Fibroblast of skin of abdomen (primary cell): Measurements from ENCODE around the gene ANKRD39.

Source experiments
- DNase-seq: peaks from one replicate; pipeline ENCODE4 v3.0.0-alpha.2; 2013

Gene ANKRD39

GRCh38 chr2:96853321-96853720 is 4.5 kb downstream of the ANKRD39 start:
- DNase-seq = no peak

GRCh38 chr2:96852667-96853066 is 5.1 kb downstream of the ANKRD39 start:
- DNase-seq = no peak

DNA sequence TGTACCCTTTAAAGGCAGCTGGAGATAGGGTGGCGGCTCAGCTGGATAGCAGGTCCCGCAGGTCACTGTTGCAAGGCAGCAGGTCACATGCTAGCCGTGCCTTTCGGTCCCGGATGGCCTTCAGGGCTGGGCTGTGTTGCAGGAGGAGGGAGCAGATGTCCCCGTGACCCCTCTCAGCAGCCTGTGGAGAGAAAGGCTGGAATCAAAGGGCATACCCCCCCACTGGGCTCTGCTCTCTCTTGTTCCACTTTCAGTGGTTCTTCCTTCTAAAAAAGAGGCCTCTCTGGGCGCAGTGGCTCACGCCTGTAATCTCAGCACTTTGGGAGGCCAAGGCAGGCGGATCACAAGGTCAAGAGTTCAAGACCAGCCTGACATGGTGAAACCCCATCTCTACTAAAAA is 9.6 kb downstream of the ANKRD39 start:
- no peak for DNase-seq

GRCh38 chr2:96847586-96847985 is 10.2 kb downstream of the ANKRD39 start:
- DNase-seq = no peak

DNA sequence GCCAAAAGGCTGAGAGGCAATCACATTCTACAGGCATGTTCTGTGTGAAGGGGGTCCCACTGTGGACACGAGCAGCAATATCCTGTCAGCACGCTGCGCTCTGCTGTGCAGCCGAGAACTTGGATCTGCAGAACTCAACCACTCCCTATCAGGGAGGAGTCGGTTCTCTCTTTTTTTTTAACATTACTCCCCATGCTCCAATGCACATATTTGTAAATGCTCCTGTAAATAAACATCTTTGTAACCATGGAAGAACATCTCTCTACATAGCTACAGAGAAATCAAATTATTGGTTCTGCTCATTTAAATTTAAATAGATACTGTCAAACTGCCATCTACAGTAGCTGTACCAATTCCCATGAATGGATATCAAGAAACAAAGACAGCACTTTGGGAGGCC is 11.0 kb downstream of the ANKRD39 start:
- DNase-seq = no peak

DNA sequence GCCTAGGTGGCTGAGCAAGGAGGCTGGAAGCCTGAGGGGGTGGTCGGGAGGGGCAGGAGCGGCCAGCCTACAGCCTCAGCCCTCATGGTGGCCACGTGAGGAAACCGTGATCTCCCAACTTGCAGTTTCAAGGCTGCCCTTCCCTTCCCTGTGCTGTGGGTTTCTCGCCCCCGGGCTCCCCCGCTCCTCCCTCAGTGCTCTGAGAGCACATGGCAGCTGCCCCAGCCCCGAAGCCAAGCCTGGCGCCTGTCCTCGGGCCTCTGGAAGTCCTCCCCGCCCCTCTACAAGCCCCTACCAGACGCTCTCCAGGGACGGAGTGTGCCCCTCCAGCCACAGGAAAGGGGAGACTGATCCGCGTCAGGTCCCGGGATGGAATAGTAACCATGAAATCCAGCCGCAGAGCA is 13.4 kb downstream of the ANKRD39 start:
- DNase-seq = no peak

DNA sequence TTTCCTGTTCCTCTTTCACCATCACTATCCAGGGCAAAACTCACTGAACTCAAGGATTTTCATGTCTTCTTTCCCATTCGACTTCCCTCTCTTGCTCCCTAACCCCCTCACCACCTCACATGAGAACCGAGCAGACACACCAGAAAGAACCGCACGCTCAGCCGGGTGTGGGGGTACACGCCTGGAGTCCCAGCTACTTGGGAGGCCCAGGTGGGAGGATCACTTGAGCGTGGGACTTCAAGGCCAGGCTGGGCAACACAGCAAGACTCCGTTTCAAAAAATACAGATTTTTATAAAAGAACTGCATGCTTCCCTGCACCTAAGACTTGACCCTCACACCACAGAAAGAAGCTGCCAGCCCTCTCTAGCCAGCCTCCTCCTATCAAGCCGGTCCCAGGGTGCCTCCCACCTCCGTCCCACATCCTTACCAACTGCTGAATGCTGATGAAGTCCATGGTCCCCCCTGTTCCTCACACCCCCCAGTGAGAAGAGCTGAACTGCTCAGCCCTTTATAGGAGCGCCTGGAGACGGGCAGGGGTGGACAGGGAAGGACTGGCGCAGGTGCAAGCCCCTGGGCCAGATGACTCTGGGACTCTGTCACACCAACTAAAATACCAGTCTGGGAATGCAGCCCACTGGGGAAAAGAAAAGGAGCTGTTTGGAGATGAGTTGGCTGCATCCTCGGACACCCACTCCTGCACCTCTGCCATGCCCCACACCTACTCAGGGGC is 14.1 kb downstream of the ANKRD39 start, which contains the start of gene ANKRD23:
Gene ANKRD23 (minus strand): TSS at position 484 of the 731 bp plus-strand sequence. CDS start 29 bp downstream, at position 455.
- no peak for DNase-seq

- no peak for DNase-seq
These were observed 15.2 kb downstream of the ANKRD39 start for GRCh38 chr2:96842600-96842999.

DNA sequence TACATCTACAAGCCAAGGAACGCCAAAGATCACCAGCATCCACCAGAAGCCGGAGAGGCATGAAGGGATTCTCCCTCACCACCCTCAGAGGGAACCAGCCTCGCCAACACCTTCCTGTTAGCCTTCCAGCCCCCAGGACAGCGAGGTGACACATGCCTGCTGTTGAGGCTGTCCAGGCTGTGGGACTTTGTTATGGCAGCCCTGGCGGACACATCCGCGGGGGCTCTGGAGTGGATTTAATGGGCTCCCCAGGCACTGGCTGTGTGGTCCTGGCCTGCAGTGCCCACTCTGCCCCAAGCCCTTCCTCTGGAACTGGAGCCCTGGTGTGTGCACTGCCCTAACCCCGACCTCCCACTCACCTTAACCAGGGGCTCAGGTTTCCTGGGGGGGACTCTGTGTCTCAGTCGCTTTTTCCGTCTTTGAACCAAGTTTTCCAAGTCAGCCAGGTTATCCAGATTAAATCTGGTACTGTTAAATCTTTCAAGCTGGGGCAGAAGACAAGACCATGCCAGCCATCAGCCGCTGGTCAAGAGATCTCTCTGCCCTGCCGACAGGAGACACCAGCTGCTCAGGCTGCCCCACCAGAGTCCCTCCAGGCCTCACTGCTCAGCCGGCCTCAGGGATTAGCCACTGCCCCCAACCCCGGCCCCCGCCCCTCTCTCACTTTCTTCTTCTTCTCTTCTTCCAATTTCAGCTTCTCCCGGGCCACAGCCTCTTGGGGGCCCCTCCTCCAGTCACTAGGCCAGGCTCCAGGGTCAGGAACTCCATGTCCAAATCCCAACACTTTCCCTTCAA is 15.9 kb downstream of the ANKRD39 start:
- DNase-seq = no peak

GRCh38 chr2:96839875-96840850 is 17.7 kb downstream of the ANKRD39 start:
- DNase-seq = no peak

GRCh38 chr2:96839293-96839874 is 18.4 kb downstream of the ANKRD39 start:
- peak; percentile 25 for DNase-seq

- DNase-seq = no peak
These were observed 19.2 kb downstream of the ANKRD39 start for GRCh38 chr2:96838345-96839292.

- no peak for DNase-seq
These were observed 20.2 kb downstream of the ANKRD39 start for GRCh38 chr2:96837575-96837974.

DNA sequence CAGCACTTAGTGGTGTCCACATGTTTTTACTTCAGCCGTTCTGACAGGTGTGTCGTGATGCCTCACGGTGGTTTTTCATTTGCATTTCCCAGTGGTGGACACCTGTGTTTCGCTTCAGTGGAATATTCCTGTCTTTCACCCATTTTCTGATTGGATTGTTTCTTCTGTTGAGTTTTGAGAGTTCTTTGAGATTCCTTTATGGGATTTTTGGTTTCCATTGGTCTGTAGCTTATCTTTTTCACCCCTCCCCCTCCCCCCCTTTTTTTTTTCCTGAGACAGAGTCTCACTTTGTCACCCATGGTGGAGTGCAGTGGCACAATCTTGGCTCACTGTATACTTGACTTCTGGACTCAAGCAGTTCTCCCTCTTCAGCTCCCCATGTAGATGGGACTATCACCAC is 22.0 kb downstream of the ANKRD39 start:
- no peak for DNase-seq

GRCh38 chr2:96832754-96833507 is 24.9 kb downstream of the ANKRD39 start:
- peak; percentile 71 for DNase-seq

GRCh38 chr2:96832408-96832753 is 25.4 kb downstream of the ANKRD39 start:
- DNase-seq = no peak

- DNase-seq = no peak
These were observed 26.1 kb downstream of the ANKRD39 start for GRCh38 chr2:96831679-96832078.

GRCh38 chr2:96830044-96830562 is 27.7 kb downstream of the ANKRD39 start:
- no peak for DNase-seq

DNA sequence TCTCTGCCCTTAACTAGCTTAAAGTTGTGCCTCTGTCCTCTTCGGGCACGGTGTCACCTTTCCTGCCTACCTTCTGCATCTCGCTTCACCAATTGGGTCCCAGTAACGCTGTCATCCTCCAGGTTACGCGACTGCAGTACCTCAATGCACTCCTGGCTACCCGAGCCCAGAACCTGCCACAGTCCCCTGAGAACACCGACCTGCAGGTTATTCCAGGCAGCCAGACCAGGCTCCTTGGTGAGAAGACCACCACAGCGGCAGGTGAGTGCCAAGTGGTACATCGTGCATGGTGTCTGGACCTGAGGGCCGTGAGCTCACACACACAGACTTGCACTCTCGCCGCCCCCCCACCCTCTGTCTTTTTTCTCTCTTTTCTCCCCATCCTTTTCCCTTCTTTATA is 28.9 kb downstream of the ANKRD39 start:
- no peak for DNase-seq

DNA sequence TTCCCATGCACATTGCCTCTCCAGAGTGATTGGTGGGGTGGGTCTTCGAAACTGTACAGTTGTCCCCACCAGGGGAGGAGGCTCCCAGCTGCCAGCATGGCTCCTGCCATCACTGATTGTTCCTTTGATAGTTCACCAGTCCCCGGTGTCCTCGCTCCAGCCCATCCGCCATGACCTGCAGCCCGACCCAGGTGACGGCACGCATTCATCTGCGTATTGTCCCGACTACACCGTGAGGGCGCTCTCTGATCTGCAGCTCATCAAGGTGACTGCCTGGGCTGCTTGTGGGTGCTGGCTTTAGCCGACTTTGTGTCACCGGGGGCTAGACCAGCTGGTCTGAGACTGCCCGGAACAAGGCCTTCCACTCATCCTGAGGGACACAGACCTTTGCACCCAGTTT is 29.4 kb downstream of the ANKRD39 start:
- no peak for DNase-seq
